Caki2 (cell line): Measurements from ENCODE around the gene NOXA1. TPM values are rescaled to one million over a fixed set of nuclear protein-coding genes. Genes with fewer than 3 reads are reported as not detected.
"Not testable (repeated sequence)": the region's sequence is repeated elsewhere in the genome, so short reads cannot be mapped to it uniquely, and the experiment has no call there.

ENCODE experiments used
- DNase-seq: peaks from one replicate; pipeline ENCODE4 v3.0.0-alpha.2; 2015; ENCODE audit warnings: low read depth
- in situ Hi-C: cut with HindIII; loops from 2 replicates; pipeline ENCODE4 v1.10.0; 2016; ENCODE audit warnings: low sequenced_read_pairs, low pct_unique_long_range_greater_than_20kb, mixed read lengths
- total RNA-seq: library from RNA; depleted of rRNA; stranded (reverse); fragments of >200 nt; shearing (Covaris generic); gene quantifications from 2 replicates; pipeline ENCODE4 v1.2.3, GENCODE V29; 2014; ENCODE audit warnings: low replicate concordance

Gene NOXA1
- total RNA-seq, 1 experiment from 2014 or later, result 5.1 TPM

DNA sequence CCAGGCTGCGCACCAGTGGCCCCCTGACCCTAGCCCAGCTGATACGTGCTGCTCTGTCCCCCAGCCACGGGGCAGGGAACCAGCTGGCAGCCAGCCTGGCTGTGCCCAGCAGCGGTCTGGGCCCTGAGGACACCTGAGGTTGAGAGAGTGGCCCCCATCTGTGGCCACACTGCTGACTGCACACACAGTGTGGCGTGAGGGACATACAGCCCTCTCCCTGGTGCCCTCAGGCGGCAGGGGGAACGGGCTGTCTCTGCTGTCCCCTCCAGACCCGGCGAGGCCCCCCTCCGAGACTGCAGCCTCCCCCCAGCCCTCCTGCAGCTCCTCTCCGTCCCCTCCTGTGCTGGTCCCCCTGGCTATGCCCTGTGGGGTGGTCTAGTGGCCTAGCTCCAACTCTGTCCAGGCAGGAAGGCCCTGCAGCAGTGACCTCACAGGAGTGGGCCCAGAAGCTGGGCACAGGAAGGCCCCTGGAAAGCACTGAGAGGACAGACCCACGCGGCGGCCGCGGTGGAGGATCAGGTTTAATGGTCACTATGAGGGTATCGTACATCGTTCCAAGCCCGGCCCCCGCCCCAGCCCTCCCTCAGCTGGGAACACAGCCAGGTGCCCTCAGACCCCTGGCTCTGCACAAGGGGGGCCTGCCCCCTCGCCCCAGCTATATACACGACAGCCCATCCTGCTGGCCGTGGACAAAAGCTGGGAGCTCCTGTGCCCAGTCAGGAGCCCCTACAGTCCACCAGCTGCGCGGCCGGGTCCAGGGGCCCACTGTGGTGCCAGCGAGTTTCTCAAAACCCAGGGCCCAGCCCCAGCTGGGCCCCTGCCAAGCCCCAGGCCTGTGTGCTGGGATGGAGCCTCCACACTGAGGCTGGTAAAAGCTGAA is 24.8 kb downstream of the NOXA1 start:
- no peak for DNase-seq
- in situ Hi-C loops, result no loop called here

DNA sequence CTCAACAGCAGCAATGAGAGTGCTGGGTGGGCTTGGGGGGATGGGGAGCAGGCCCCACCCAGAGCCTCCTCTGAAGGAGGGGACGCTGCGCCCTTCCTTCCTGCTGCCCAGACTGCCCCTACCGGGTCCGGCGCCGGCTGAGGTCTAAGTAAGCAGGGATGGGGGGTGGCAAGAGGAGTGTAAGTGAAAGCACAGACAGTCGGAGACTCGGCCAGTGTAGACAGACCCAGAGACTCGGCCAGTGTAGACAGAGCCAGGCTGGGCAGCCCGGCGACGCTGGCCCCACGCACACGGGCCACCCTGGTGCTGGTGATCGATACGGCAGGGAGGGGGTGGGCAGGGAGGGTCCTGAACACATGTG is 25.4 kb downstream of the NOXA1 start:
- in situ Hi-C loops, result no loop called here

DNA sequence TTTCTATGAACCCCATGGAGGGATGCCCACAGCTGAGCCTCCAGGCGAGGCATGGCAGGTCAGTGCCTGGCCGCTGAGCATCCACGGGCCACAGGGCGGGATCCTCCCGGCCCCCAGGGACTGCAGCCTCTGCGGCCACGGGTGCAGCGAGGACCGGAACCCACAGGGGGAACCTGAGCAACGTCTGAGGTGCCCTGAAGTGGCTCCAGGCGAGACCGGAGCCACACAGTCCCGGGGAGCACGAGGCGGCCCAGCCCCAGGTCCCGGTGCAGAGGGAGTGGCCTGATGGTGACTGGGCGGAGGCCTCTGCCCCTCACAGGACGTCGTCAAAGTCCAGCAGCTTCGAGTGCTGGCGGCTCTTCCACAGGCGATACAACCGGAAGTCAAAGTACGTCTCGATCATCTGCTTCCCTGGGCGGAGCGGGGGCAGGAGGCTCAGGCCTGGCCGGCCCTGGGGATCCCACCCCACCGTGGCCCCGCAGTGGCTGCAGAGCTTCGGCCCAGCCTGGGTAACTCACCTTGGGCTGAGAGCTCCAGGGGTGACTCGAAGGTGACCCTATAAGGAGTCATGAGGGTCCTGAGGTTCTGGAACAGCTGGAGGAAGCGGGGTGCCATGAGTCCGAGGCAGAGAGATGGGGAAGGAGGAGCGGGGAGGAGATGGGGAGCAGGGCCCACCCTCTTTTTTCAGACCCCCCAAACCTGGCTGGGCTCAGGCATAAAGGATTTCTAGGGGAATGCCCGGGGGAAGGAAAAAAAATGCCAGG is 26.1 kb downstream of the NOXA1 start:
- no peak for DNase-seq
- in situ Hi-C loops, result no loop called here

More for the DNA sequence above, 25.4 kb downstream of the NOXA1 start:
- no peak for DNase-seq

DNA sequence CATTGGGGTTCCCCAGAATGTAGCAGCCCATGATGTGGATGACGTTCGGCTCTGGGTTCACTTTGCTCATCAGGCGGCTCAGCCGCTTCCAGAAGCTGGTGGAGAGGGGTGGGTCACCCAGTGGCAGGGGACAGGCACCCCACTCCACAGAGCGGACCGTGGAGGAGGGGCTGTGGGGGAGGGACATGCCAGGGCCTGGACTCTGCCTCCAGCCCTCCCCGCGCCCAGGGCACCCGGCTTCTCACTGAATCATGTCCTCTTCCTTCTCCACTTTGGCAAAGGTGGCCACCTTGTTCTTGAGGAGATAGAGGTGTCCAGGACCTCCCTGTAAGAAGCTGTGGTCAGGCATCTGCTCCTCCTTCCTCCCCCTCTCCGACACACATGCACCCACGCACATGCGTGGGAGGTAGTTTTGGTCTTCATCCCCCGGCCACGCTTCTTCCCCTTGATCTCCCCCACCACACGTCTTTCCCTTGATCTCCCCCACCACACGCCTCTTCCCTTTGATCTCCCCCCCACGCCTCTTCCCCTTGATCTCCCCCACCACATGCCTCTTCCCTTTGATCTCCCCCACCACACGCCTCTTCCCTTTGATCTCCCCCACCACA is 26.8 kb downstream of the NOXA1 start:
- DNase-seq, result no peak
- in situ Hi-C loops, result no loop called here

DNA sequence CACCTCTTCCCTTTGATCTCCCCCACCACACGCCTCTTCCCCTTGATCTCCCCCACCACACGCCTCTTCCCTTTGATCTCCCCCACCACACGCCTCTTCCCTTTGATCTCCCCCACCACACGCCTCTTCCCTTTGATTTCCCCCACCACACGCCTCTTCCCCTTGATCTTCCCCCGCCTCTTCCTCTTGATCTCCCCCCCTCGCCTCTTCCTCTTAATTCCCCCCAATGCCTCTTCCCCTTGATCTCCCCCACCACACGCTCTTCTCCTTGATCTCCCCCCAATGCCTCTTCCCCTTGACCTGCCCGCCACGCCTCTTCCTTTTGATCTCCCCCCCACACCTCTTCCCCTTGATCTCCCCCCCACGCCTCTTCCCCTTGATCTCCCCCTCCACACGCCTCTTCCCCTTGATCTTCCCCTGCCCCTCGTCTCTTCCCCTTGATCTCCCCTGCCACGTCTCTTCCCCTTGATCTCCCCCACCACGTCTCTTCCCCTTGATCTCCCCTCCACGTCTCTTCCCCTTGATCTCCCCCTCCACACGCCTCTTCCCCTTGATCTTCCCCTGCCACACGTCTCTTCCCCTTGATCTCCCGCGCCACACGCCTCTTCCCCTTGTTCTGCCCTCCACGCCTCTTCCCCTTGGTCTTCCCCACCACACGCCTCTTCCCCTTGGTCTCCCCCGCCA is 27.5 kb downstream of the NOXA1 start:
- in situ Hi-C loops, DNase-seq: not testable (repeated sequence)

DNA sequence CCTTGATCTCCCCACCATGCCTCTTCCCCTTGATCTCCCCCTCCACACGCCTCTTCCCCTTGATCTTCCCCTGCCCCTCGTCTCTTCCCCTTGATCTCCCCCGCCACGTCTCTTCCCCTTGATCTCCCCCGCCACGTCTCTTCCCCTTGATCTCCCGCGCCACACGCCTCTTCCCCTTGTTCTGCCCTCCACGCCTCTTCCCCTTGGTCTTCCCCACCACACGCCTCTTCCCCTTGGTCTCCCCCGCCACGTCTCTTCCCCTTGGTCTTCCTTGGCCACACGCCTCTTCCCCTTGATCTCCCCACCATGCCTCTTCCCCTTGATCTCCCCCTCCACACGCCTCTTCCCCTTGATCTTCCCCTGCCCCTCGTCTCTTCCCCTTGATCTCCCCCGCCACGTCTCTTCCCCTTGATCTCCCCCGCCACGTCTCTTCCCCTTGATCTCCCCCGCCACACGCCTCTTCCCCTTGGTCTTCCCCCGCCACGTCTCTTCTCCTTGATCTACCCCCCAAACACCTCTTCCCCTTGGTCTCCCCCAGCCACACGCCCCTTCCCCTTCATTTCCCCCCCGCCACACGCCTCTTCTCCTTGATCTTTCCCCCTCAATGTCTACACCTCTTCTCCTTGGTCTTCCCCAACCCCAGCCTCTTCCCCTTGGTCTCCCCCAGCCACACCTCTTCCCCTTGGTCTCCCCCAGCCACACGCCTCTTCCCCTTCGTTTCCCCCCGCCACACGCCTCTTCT is 28.2 kb downstream of the NOXA1 start:
- in situ Hi-C loops, DNase-seq: not testable (repeated sequence)

DNA sequence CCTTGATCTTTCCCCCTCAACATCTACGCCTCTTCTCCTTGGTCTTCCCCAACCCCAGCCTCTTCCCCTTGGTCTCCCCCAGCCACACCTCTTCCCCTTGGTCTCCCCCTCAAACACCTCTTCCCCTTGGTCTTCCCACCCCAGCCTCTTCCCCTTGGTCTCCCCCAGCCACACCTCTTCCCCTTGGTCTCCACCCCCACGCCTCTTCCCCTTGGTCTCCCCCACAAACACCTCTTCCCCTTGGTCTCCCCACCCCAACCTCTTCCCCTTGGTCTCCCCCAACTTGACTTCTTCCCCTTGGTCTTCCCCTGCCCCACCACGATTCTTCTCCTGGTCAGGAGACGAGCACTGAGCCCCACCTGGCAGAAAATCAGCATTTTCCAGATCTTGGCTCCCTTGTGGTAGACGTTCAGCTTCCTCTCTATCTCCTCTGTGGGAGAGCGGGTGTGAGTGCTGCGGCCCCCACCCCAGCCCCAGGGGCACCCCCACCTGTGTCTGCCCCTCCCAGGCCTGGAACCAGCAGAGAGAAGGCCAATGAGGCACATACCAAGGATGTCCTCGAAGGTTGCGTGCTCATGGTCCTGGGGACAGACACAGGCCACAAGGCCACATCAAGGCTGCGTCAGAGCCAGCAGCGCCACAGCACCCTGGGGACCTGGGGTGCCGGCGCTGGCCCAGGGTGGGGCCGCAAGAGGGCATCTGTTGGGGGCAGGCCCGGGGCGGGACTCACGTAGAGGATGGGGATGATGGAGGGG is 29.0 kb downstream of the NOXA1 start:
- DNase-seq, result no peak
- in situ Hi-C loops, result no loop called here

DNA sequence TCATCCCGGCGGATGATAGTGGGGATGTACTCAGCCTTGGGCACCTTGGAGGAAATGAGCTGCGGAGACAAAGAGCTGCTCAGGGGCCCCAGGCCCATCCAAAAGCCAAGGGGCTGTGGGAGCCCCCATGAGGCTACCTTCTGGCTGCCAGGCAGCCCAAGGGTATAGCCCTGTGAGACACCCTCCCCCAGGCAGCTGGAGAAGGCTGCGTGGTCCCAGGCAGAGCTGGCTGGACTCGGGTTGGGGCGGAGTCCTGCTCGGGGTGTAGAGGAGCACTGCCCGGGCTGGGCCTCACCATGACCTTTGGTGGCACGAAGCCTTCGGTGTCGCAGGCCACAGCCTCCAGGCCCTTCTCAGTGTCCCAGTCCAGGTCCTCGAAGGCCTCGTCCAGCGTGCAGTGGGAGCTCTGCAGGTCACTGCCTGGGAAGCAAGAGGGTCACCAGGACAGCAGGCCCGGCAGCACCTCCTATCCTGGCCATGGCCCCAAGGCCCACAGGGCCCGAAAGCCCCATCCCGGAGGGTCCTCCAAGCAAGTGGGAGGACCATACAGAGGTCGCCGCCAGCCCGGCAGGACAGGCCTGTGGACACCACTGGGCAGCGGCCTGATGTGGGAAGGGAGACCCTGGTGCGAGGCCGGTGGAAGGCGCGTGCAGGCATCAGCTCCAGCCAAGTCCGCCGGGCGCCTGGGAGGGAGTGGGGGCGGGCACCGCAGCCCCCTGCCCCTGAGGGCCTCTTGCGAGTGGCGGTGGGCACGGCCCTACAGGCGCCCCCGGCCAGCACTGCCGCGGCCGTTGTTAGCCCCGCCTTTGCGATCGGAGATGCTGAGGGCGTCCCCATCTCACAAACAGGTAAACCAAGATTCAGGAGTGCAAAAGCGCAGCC is 29.8 kb downstream of the NOXA1 start:
- no peak for DNase-seq
- in situ Hi-C loops, result no loop called here

DNA sequence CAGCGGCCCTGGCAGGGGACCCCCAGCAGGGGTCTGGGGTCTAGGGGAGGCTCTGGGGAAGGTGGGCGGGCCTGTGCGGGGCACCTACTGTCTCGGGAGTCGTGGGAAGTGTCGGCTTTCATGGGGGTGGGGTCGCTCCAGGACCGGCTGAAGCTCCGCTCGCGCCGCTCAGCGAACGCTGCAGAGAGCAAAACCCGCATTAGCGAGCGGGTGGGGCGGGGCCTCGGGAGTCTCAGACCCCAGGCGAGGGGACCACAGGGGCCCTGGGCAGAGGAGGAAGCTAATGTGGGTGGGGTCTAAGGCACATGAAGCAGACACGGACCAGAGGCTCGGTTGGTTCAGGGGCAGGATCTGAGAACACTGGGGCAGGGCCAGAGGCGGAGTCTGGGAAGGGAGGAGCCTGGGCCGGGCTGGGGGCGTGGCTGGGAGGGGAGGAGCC is 30.5 kb downstream of the NOXA1 start:
- in situ Hi-C loops, result no loop called here

DNA sequence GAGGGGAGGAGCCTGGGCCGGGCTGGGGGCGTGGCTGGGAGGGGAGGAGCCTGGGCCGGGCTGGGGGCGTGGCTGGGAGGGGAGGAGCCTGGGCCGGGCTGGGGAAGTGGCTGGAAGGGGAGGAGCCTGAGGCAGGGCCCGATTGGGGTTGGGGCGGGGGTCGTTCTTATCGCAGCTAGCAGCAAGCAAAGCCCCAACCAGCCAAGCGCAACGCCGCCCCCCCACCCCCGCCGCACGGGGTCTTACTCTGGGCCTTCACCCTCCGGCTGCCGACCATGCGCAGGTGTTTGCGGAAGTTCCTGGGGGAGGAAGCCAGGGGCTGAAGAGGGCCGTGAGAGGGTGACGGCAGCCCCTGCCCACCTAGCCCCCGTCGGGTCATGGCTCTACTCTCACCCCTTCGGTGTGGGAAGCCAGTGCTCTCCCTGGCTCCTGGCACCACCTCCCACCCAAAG is 31.0 kb downstream of the NOXA1 start:
- in situ Hi-C loops, result no loop called here
- no peak for DNase-seq

More for the DNA sequence above, 30.5 kb downstream of the NOXA1 start:
- DNase-seq, result no peak

DNA sequence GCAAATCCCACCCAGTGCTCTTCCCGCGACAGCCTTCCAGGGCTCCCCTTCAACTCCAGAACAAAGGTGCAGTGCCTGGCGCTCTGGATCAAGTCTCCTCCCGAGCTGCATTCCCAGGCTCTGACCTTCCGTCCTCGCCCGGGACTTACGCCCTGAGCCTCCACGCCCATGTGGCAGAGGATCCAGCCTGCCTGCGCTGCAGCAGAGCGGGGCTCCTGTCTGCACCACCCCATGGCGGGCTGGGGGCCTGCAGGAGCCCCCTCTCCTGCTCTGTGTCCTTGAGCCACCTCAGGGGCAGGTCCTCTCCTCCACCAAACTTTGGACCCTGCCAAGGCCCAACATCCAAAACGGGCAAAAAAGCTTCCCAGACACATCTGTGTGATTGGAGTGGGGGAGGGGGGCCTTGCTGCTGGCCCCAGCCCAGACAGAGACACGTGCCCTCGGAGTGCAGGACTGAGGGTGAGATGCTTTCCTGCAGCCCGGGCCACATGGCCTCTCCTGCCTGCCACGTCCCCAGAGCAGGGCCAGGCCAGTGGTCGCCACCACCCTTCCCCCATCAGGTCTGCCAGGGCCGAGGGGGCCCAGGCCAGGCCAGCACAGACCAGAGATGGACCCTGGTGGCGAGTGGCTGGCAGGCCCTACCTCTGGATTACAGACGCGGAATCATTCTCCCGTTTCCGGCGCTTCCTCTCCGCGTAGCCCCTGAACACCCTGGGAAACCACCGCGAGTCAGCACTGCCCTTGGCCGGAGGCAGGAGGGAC is 31.6 kb downstream of the NOXA1 start:
- no peak for DNase-seq
- in situ Hi-C loops, result no loop called here

DNA sequence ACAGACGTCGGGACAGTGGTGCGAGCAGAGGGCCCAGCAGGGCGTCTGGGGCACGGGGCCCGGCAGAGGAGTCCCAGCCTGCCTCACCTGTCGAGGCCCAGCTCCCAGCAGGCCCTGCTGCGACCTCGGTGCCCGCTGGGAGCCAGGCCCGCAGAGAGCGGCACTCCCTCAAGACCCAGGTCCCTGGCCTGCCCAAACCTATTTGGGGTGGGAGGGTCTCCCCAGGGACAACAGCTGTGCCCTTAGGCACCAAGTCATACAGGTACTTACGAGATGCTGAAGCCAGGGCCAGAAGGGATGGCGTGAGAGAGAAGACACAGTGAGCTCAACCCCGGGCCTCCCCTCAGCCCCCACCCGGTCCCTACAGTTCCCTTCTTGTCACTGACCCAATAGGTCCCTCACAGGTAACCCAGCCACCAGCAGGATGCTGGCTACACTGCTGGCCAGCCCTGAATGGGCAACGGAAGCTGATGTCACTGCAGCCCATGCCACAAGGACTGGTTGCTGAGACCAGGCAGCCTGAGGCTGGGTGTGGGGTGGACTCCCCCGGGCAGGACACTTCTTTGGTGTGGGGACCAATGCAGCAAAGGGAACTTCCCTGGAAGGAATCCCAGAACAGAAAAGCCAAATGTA is 32.3 kb downstream of the NOXA1 start:
- no peak for DNase-seq
- in situ Hi-C loops, result no loop called here

DNA sequence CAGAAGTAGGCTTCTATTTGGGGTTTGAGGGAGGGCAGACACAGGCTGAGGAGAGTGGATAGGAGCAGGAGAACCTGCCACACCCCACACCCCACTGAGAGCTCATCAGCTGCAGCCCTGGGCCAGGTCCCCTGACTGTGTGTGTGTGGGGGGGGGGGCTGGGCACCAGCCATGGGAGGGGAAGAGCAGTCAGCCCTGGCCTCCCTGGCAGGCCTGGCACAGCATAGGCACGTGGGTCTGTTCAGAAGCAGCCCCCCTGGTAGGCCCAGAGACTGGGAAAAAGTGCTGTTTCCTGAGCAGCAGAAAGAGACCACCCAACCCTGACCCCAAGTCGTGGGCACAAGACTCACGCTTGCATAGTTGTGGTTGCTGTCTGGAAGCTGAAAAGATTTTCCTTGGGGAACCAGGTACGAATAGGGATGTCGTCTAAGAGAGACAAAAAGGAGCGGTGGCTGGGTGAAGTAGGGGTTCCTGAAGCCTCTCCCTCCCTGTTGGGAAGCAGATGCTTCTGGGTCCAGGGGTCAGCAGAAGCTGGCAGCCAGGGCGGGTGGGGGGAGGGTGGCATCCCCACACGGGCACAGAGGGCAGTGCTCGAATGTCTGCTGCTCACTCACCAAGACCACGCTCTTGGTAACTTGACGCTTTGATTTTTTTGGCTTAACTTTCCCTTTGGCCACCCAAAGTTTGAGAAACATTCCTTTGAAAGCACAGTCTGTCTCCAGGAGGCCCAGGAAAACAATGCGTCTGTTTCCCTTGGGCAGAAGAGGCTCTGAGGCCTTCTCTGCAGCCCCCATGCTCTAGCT is 33.1 kb downstream of the NOXA1 start:
- DNase-seq, result no peak
- in situ Hi-C loops, result no loop called here

DNA sequence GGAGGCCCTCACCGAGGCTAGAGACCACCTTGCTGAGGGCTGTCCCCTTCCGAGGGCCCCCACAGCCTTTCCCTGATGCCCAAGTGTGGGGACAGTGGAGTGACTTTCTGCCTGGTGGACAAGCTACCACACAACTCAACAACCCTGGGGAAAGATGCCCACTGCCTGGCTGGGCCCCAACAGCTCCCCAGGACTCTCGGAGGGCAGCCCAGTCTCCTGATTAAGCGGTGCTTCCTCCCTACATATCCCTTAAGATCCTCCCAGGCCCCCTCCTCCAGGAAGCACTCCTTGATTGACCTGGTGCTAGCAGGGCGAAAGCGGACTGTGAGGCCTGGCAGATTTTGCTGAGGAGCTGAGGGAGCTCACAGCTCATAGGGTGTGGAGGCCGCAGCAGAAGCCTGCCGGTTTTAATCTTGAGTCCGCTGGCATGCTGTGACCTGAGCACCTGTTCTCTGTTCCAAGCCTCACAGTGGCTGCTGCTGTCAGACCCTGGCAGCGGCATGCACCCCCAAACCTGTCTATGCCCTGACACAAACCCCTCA is 33.7 kb downstream of the NOXA1 start:
- DNase-seq, result no peak
- in situ Hi-C loops, result no loop called here
